ENCODE data around the gene EIF5AL1.

- TF ChIP-seq ZNF37A (tag by site-specific recombination; IDR thresholded peaks at IDR 0.05) (no peak), ZNF776 (tag by site-specific recombination; IDR thresholded peaks at IDR 0.05; ENCODE audit: borderline replicate concordance) (no peak), CTCF (tag by site-specific recombination; IDR thresholded peaks at IDR 0.05) (no peak), PRDM4 (tag by site-specific recombination; IDR thresholded peaks at IDR 0.05) (no peak), ZNF202 (tag by site-specific recombination; IDR thresholded peaks at IDR 0.05; ENCODE audit: borderline replicate concordance) (no peak), ZNF639 (tag by site-specific recombination; IDR thresholded peaks at IDR 0.05) (no peak)
These were observed 23.5 kb upstream of the EIF5AL1 start for GRCh38 chr10:79488870-79489269.

Measured in HEK293 (cell line).